ENCODE data around the gene HS3ST6. TPM values are rescaled to one million over a fixed set of nuclear protein-coding genes. Genes with fewer than 3 reads are reported as not detected.

The HS3ST6 gene
- total RNA-seq, 1 donor from 2014 or later = not detected

DNA sequence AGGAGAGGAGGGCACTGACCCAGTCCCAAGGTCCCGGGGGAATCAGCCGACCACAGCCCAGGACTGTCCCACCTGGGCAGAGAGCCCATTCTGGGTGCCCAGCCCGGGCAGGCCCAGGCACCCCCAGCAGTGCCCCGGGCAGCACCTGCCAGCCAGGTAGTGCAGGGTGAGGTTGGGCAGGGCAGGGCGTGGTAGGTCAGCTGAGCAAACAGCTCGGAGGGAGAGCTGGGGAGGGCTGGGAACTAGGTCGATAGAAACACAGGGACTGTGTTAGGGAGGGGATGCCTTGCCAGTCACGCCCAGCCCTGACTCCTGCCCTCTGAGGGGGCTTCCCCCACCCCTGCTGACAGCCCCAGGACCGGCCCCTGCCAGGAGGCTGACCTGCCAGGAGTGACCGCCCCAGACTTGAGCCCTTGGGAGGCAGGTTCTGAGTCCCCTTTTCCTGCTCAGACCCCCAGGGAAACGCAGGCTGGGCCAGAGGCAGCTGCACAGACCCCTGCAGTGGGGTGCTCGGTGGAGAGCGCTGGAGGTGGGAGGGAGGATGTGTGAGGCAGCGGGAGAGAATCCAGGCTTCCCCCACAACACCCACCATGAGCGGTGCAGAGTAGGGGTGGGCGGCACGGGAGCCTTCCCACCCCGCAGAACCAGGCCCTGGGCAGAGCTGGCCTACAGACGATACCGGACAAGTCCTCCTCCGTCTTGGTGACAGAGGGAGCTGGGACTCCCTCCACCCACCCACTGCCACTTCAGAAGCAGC lies 4.7 kb downstream of the HS3ST6 start:
- intact Hi-C loops (cut with micrococcal nuclease) = no loop called here
- Mint-ChIP-seq H3K4me1 (no peaks in the 10 kb centered on the region), H3K4me3 (no peak overlapping the region), H3K36me3 (ENCODE audit: low read depth) (no peaks in the 10 kb centered on the region), H3K27ac (no peak overlapping the region), H3K27me3 (peaks cover 26% of the 10 kb centered on the region), H3K9me3 (no peaks in the 10 kb centered on the region)
- no peak for DNase-seq

DNA sequence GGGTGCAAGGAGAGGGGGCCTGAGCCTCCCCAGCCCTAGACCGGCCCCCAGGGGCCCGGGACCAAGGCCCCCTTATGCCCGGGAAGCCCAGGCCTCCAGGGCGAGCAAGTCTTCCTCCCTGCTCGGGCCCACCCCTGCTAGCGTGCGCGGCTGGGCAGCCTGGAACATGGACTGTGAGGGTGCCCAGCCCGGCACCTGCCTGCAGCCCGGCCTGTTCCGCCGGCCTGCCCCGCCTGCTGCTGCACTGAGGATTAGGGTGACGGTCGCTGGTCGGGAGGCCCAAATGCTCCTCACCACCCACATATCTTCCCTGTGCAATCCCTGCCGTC lies 6.0 kb downstream of the HS3ST6 start:
- H3K27me3 Mint-ChIP-seq = peaks cover 27% of the 10 kb centered on the region
- H3K36me3 Mint-ChIP-seq (ENCODE audit: low read depth) = no peaks in the 10 kb centered on the region
- no peaks in the 10 kb centered on the region for H3K9me3 Mint-ChIP-seq
- intact Hi-C loops (cut with micrococcal nuclease) = no loop called here
- H3K27ac Mint-ChIP-seq = no peak overlapping the region
- no peaks in the 10 kb centered on the region for H3K4me1 Mint-ChIP-seq
- H3K4me3 Mint-ChIP-seq = no peak overlapping the region
- DNase-seq = no peak

DNA sequence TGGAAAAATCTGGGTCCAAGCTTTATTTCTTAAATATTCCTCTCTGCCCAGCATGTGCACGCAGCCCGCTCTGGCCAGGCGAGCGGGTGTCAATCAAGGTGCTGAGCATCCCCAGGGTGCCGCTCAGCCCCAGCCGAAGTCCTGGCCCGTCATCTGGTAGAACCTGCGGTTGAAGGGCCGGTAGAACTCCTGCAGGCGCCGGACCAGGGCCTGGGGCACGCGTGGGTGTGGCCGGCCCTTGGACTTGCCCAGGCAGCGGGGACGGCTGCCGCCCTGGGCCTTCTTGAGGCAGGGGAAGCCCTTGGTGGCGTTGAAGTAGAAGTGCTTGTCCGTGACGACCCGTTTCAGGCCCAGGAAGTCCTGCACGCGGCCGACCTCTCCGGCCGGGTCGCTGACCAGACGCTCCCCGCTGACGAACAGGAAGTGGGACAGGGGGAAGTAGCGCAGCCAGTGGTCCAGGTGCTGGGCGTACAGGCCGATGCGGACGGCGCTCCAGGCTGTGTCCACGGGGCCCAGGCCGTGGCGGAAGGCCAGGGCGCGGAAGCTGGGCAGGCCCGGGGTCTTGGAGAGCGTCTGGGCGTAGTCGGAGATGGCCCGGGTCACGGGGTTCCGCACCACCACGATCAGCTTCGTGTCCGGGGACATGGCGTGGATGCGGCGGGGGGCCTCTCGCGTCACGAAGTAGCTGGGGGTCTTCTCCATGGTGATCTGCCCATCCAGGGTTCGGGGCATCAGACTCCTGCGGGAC lies 6.6 kb downstream of the HS3ST6 start:
- Mint-ChIP-seq H3K4me1 (no peaks in the 10 kb centered on the region), H3K36me3 (ENCODE audit: low read depth) (no peaks in the 10 kb centered on the region), H3K27ac (no peak overlapping the region), H3K27me3 (peaks cover 23% of the 10 kb centered on the region), H3K9me3 (no peaks in the 10 kb centered on the region), H3K4me3 (no peak overlapping the region)
- intact Hi-C loops (cut with micrococcal nuclease) = no loop called here
- DNase-seq = no peak

DNA sequence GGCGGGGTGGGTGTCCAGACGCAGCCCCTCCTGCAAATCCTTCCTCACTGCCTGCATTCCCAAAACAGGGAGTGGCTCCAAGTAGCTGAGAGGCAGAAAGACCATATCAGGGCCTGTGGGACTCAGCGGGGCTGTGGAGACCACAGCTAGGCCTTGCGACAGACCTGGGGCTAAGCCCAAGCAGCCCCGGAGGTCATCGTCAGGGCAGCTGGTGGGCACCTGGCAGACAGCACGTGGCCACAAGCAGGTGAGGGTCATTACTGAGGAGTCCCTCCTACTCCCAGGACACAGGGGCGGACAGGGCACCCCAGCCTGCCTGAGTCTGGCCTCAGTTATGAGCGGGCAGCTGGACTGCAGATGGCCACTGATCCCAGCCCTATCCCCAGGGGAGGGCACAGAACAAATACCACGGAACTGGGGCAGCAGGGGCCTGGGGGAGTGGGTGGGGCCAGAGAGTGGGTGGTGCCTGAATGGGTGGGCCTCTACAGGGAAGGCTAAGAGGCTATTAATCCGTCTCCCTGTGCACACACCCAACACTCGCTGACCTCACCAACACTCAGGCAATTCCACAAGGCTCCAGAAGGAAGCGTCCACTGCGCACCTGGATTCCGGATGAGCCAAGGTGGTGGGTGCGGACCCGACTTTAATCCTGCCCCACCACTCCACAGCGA lies 8.5 kb downstream of the HS3ST6 start:
- intact Hi-C loops (cut with micrococcal nuclease) = no loop called here
- Mint-ChIP-seq H3K9me3 (no peaks in the 10 kb centered on the region), H3K4me3 (no peak overlapping the region), H3K27ac (no peak overlapping the region), H3K4me1 (no peaks in the 10 kb centered on the region), H3K27me3 (peaks cover 8% of the 10 kb centered on the region), H3K36me3 (ENCODE audit: low read depth) (no peaks in the 10 kb centered on the region)
- DNase-seq = no peak

DNA sequence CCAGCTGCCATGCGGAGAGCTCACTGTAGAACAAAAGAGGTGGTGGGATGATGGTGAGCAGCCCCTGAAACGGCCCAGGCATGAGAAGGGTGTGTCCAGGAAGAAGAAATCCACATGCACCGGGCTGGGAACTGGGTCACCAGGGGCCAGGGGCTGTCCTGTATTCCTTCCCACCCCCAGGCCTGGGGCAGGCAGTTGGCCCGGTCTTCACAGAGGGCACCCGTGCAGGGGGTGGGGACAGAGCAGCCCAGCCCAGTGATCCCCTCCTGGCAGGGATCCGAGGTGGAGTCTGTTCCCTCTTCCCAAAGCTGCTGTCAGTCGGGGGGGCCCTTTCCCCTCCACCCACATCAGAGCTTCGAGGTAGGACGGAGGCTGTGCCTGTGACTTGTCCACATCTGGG lies 9.2 kb downstream of the HS3ST6 start:
- Mint-ChIP-seq H3K36me3 (ENCODE audit: low read depth) (no peaks in the 10 kb centered on the region), H3K27me3 (peaks cover 6% of the 10 kb centered on the region), H3K4me3 (no peak overlapping the region), H3K27ac (no peak overlapping the region), H3K4me1 (no peaks in the 10 kb centered on the region), H3K9me3 (no peaks in the 10 kb centered on the region)
- DNase-seq = no peak
- intact Hi-C loops (cut with micrococcal nuclease) = no loop called here

DNA sequence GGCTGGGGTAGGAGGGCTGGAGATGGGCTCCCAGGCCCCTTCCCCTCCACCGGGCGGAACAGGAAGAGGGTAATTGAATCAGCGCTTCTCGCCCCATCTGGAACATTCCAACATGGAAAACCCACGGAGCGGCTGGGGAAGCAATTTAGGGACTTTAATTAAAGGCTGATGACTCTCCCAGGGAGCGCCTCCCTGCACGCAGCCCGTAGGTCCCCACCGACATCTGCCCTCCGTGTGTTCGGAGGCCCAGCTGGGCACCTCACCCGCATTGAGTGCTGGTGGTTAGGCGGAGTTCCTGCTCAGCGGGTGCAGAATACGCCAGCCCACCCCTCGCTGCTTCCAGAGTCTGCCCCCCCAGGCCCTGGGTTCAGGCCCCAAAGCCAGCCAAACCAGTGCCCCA lies 10.0 kb downstream of the HS3ST6 start:
- no peak overlapping the region for H3K4me3 Mint-ChIP-seq
- no peaks in the 10 kb centered on the region for H3K4me1 Mint-ChIP-seq
- intact Hi-C loops (cut with micrococcal nuclease) = no loop called here
- H3K27me3 Mint-ChIP-seq = peaks cover 6% of the 10 kb centered on the region
- no peak for DNase-seq
- H3K9me3 Mint-ChIP-seq = no peaks in the 10 kb centered on the region
- no peaks in the 10 kb centered on the region for H3K36me3 Mint-ChIP-seq (ENCODE audit: low read depth)
- H3K27ac Mint-ChIP-seq = no peak overlapping the region

DNA sequence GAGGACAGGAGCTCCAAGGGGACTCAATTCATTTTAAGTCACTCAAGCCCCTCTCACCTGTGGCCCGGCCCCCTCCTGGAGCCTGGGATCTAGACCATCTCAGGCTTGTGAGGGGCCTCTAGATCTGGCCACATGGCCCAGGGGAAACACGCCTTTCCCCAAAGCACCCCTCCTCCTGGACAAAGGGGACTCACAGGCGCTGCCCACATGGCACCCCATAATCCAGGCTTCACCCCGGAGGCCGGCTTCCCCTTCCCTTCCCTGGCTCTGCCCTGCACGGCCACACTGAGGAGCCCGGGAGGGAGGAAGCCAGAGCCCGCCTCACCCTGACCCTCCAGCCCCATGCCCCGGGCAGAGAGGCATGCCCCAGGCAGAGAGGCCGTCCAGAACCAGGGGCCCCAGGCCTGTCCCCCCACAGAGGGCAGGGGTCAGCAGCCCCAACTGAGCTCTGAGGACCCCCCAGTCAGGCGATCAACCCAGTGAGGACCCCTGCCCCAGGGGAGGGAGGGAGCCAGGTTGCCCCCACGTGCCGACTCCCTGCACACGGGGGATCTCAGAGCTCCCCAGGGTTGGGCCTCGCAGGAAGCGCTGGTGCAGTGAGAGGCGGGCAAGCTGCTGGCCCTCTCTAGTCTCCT lies 10.9 kb downstream of the HS3ST6 start:
- no peak overlapping the region for H3K4me3 Mint-ChIP-seq
- H3K4me1 Mint-ChIP-seq = no peaks in the 10 kb centered on the region
- no peaks in the 10 kb centered on the region for H3K9me3 Mint-ChIP-seq
- no peak overlapping the region for H3K27ac Mint-ChIP-seq
- peaks cover 6% of the 10 kb centered on the region for H3K27me3 Mint-ChIP-seq
- DNase-seq = no peak
- intact Hi-C loops (cut with micrococcal nuclease) = no loop called here
- H3K36me3 Mint-ChIP-seq (ENCODE audit: low read depth) = no peaks in the 10 kb centered on the region

DNA sequence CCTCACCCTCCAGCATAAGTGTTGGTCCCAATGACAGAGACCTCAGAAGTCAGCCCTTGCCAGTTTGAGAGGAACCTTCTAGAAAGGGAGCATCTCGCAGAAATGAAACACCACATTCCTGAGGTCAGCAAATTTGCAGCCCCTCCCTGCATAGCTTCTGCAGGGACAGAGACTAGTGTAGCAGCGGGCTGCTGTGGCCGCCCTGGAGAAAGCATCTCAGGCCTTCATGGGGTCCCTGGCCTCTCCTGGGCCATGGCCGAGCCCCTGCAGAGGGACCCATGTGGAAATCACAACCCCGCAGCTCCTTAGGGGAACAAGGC lies 11.4 kb downstream of the HS3ST6 start:
- Mint-ChIP-seq H3K9me3 (no peaks in the 10 kb centered on the region), H3K4me3 (no peak overlapping the region), H3K27me3 (peaks cover 6% of the 10 kb centered on the region), H3K4me1 (no peaks in the 10 kb centered on the region), H3K36me3 (ENCODE audit: low read depth) (no peaks in the 10 kb centered on the region), H3K27ac (no peak overlapping the region)
- intact Hi-C loops (cut with micrococcal nuclease) = no loop called here
- DNase-seq = no peak

DNA sequence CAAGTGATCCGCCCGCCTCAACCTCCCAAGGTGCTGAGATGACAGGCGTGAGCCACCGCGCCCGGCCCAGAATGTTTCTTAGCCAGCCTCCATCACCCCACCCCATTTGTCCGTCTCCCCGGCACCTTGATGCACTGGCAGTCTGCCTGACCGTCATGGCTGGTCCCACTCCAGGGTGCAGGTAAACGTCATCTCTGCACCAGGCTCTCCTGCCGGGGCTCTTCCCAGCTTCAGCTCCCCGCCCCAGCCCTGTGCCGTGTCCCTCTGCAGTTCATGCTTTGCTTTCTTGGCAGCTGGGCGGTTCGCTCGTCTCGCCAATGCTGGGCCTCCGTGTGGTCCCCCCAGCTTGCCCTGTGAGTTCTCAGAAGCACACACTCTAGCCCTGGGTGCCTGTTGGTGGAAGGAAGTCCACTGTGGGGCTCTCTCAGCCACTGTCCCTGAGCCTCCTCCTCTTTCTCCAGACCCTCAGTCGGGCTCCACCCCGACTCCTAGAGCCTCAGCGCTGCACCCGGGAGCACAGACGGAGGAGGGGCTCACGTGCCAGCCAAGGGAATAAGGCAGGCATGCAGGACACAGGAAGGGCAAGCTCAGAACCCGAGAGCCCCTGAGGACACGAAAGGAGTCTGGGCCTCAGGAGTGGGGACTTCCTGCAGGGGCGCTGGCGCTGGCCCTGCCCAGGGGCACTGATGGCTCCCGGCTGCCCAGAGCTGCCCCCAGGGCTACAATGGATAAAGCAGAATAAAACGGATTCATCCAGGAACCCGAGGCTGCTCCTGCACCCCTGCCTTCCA lies 12.0 kb downstream of the HS3ST6 start:
- no peaks in the 10 kb centered on the region for H3K4me1 Mint-ChIP-seq
- H3K4me3 Mint-ChIP-seq = no peak overlapping the region
- H3K27ac Mint-ChIP-seq = no peak overlapping the region
- no peaks in the 10 kb centered on the region for H3K36me3 Mint-ChIP-seq (ENCODE audit: low read depth)
- H3K27me3 Mint-ChIP-seq = peaks cover 6% of the 10 kb centered on the region
- intact Hi-C loops (cut with micrococcal nuclease) = no loop called here
- H3K9me3 Mint-ChIP-seq = no peaks in the 10 kb centered on the region
- DNase-seq = no peak

DNA sequence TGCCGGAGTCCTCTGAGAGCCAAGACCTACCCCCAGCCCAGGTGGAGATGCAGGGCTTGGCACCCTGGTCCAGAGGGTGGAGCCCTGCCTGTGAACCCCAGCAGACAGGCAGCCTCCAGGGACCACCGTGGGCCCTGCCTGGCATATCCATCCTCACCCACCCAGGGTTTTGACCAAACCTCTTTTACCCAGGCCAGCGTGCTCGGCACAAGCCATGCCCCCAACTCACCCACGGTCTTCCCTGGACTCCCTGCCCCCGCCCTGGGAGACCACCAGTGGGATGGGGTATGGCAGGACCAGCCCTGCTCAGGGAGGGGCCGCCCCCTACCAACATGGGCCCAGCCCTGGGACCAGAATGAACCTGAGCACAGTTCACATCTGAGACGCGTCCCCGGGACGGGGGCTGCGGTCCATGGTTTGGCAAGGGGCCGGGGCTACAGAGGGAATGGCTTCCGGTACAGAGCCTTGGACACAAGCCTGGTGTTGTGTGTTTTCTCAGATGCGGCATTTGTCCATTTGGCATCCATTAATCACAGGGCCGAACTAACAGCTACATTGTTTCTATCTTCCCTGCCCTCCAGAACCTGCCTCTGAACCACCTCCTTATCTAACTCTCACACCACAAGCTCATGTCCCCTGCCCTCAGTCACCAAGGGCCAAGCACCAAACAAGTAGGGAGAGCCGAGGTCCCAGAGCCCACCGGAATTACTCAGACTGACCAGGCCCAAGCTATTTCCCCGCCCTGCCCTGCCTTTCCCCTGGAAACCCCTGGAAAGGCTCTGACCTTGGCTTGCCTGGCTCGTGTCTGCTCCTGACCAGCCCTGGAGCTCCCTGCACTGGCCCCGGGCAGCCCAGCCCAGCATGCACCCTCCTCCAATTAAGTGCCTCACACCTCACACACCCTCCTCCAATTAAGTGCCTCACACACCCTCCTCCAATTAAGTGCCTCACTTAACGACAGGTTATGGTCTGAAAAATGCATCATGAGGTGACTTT lies 14.1 kb downstream of the HS3ST6 start:
- Mint-ChIP-seq H3K27me3 (peaks cover 6% of the 10 kb centered on the region), H3K4me1 (no peaks in the 10 kb centered on the region), H3K9me3 (no peaks in the 10 kb centered on the region), H3K4me3 (no peak overlapping the region), H3K36me3 (ENCODE audit: low read depth) (no peaks in the 10 kb centered on the region), H3K27ac (no peak overlapping the region)
- DNase-seq = no peak
- intact Hi-C loops (cut with micrococcal nuclease) = no loop called here

DNA sequence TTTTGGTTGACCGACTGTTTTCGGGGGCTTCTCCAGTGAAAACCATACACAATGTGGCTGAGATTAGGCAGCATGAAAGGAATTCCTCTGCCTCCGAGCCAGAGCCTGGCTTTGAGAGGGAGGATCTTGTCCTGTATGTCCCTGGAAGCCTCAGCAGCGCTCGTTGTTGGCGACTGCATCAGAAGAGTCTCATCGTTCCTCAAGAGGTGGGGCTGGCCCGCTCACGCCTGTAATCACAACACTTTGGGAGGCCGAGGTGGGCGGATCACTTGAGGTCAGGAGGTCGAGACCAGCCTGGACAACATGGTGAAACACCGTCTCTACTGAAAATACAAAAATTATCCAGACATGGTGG lies 15.0 kb downstream of the HS3ST6 start:
- H3K9me3 Mint-ChIP-seq = no peaks in the 10 kb centered on the region
- no peaks in the 10 kb centered on the region for H3K4me1 Mint-ChIP-seq
- DNase-seq = no peak
- H3K27me3 Mint-ChIP-seq = peaks cover 1% of the 10 kb centered on the region
- H3K27ac Mint-ChIP-seq = no peak overlapping the region
- intact Hi-C loops (cut with micrococcal nuclease) = no loop called here
- no peaks in the 10 kb centered on the region for H3K36me3 Mint-ChIP-seq (ENCODE audit: low read depth)
- H3K4me3 Mint-ChIP-seq = no peak overlapping the region

DNA sequence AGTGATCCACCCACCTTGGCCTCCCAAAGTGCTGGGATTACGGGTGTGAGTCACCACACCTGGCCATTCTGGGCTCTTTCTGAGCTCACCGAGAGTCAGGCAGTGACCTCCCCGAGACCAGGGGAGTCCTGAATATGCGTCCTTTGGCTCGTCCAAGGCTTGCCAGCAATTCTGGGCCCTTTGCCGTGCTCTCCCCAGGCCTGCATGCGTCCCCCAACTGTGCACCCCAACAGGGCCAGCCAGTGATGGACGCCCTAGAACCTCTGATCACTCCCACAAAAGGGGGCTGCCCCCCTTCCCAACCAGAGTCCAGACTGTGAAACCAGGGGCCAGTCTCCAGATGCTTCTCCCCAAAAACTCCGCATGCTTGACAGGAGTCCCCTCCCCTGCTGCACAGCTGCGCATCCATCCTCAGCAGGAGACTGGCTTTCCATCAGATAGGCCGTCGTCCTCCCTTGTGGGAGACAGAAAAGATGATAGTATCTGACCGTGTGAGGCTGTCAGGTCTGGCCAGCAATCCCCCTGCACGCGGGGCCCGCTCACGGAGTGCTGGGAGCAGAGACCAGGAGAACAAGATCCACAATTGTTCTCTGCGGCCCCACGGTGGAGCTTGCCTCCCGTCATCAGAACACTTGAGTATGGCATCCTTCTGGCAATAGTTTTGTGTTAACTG lies 15.5 kb downstream of the HS3ST6 start:
- H3K4me3 Mint-ChIP-seq = no peak overlapping the region
- H3K27me3 Mint-ChIP-seq = peaks cover 1% of the 10 kb centered on the region
- no peaks in the 10 kb centered on the region for H3K36me3 Mint-ChIP-seq (ENCODE audit: low read depth)
- no peaks in the 10 kb centered on the region for H3K4me1 Mint-ChIP-seq
- no peaks in the 10 kb centered on the region for H3K9me3 Mint-ChIP-seq
- intact Hi-C loops (cut with micrococcal nuclease) = no loop called here
- H3K27ac Mint-ChIP-seq = no peak overlapping the region
- DNase-seq = no peak

All from activated CD4-positive, alpha-beta T cell treated with anti-CD3 and anti-CD28 coated beads, Interleukin-2, amount 10 ng/mL, durations not matched to agents 24 days and 14 days (primary cell).